Breast epithelium (tissue), 4 donors: Measurements from ENCODE around the gene PRXL2B. TPM values are rescaled to one million over a fixed set of nuclear protein-coding genes. Genes with fewer than 3 reads are reported as not detected.

ENCODE experiments used
- DNase-seq, 2 donors: peaks; one replicate each; pipeline ENCODE4 v3.0.0-alpha.2; 2019; ENCODE audit warnings: low spot score in 2 of 2
- H3K27ac ChIP-seq, 2 donors: fragments of 200-600 bp; sonication (generic) in 1 of 2; one replicate each; pipeline ENCODE4 v1.5.1; 2016 to 2019; ENCODE audit warnings: mild to moderate bottlenecking in 1 of 2
- H3K27me3 ChIP-seq, 2 donors: fragments of 200-600 bp; sonication (generic) in 1 of 2; one replicate each; pipeline versions ENCODE4 v1.5.1 to v1.6.0; 2017 to 2019; ENCODE audit warnings: control low read depth in 1 of 2, mild to moderate bottlenecking in 1 of 2
- H3K36me3 ChIP-seq: fragments of 200-600 bp; one replicate; pipeline ENCODE4 v1.5.1; 2019
- H3K4me1 ChIP-seq, 2 donors: fragments of 200-600 bp; sonication (generic); one replicate each; pipeline ENCODE4 v1.5.1; 2016 to 2019; ENCODE audit warnings: control low read depth in 1 of 2
- H3K4me3 ChIP-seq, 3 donors: fragments of 200-600 bp; sonication (generic); 1 replicate in 2 of 3; 2 replicates in 1 of 3; pipeline ENCODE4 v1.5.1; 2016 to 2019; ENCODE audit warnings: mild to moderate bottlenecking in 3 of 3, moderate library complexity in 2 of 3
- H3K9me3 ChIP-seq, 2 donors: fragments of 200-600 bp; sonication (generic) in 1 of 2; one replicate each; pipeline ENCODE4 v1.5.1; 2016 to 2019; ENCODE audit warnings: control low read depth in 1 of 2
- POLR2A ChIP-seq: fragments of 450-650 bp; IDR thresholded peaks from one replicate; pipeline ENCODE4 v1.6.1; 2016; ENCODE audit warnings: antibody characterized with exemption, mild to moderate bottlenecking, moderate library complexity
- POLR2AphosphoS5 ChIP-seq, 3 donors: sonication (generic); formaldehyde crosslinking; IDR thresholded peaks; one replicate each; pipeline ENCODE4 v1.6.1; 2017; ENCODE audit warnings: antibody characterized with exemption in 3 of 3
- intact Hi-C: fragments of 100-400 bp; cut with DNase I; formaldehyde crosslinking; loops from one replicate; pipeline ENCODE4 v1.15.1; 2023; ENCODE audit warnings: low total_unique reads
- total RNA-seq, 3 donors: library from RNA; depleted of rRNA; stranded (reverse); fragments of >200 nt; gene quantifications; one replicate each; pipeline ENCODE4 v1.1.0, GENCODE V29; 2016
- TF ChIP-seq, protein P1 (sequence below), 3 donors: fragments of 450-650 bp; IDR thresholded peaks; one replicate each; pipeline ENCODE4 v1.5.1; 2016 to 2017; ENCODE audit warnings: antibody characterized with exemption in 3 of 3, mild to moderate bottlenecking in 3 of 3, moderate library complexity in 3 of 3

The PRXL2B gene
- total RNA-seq, 3 donors from 2014 or later = 4.8 to 15.8 (median 14.4) TPM

- peak in 1 of 2 donors; percentile 47 for DNase-seq
- no peaks in the 10 kb centered on the region for H3K9me3 ChIP-seq
These were observed 18.4 kb downstream of the PRXL2B start for GRCh38 chr1:2604844-2605508.

GRCh38 chr1:2605509-2606395, 19.2 kb downstream of the PRXL2B start:
- no peak overlapping the region for H3K27ac ChIP-seq
- TF ChIP-seq POLR2A = no peak
- TF ChIP-seq, protein P1, sequence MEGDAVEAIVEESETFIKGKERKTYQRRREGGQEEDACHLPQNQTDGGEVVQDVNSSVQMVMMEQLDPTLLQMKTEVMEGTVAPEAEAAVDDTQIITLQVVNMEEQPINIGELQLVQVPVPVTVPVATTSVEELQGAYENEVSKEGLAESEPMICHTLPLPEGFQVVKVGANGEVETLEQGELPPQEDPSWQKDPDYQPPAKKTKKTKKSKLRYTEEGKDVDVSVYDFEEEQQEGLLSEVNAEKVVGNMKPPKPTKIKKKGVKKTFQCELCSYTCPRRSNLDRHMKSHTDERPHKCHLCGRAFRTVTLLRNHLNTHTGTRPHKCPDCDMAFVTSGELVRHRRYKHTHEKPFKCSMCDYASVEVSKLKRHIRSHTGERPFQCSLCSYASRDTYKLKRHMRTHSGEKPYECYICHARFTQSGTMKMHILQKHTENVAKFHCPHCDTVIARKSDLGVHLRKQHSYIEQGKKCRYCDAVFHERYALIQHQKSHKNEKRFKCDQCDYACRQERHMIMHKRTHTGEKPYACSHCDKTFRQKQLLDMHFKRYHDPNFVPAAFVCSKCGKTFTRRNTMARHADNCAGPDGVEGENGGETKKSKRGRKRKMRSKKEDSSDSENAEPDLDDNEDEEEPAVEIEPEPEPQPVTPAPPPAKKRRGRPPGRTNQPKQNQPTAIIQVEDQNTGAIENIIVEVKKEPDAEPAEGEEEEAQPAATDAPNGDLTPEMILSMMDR (IDR thresholded peaks at IDR 0.05) = no peak
- no peak for TF ChIP-seq POLR2AphosphoS5 (IDR thresholded peaks at IDR 0.05)
- H3K4me1 ChIP-seq = no peaks in the 10 kb centered on the region
- peaks cover 0 to 22% of the 10 kb centered on the region in 2 donors for H3K27me3 ChIP-seq
- DNase-seq = no peak
- no peaks in the 10 kb centered on the region for H3K36me3 ChIP-seq
- no peak overlapping the region for H3K4me3 ChIP-seq
- intact Hi-C loops = loop anchor here (10.0 kb wide), 1 partner anchor 551 kb away; the partner anchor contains the start of gene PRKCZ
- no peaks in the 10 kb centered on the region for H3K9me3 ChIP-seq

More at GRCh38 chr1:2604844-2605508, 18.4 kb downstream of the PRXL2B start:
- intact Hi-C loops = loop anchor here (5.0 to 10.0 kb wide), 2 partner anchors 202 to 550 kb away; partner anchors contain the start of gene PRKCZ
- TF ChIP-seq POLR2A (no peak), POLR2AphosphoS5 (IDR thresholded peaks at IDR 0.05) (no peak)
- TF ChIP-seq, protein P1 (IDR thresholded peaks at IDR 0.05) = no peak
- no peaks in the 10 kb centered on the region for H3K36me3 ChIP-seq
- no peak overlapping the region for H3K27ac ChIP-seq
- peaks cover 0 to 22% of the 10 kb centered on the region in 2 donors for H3K27me3 ChIP-seq
- no peaks in the 10 kb centered on the region for H3K4me1 ChIP-seq
- H3K4me3 ChIP-seq = no peak overlapping the region

DNA sequence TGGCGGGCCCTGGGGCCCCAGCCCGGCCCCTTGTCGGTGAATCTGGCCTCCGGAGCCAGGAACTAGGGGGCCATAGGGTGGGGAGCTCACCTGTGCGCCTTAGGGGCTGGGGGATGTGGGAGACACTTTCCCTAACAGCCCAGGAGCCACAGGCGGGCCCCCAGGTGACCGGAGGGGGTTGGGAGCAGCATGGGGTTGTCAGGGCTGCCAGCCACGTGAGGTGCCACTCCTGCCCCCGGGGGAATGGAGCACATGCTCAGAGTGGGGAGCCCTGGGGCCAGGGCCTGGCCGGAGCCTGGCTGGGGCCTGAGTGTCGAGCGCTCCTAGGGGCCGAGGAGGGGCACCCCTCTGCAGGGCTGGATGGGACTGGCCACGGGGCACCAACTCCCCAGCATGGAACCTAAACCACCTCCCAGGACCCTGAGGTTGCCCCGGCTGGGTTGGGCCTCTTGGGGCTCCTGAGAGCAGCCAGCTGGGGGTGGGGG, 19.9 kb downstream of the PRXL2B start:
- Histone ChIP-seq H3K9me3 (no peaks in the 10 kb centered on the region), H3K36me3 (no peaks in the 10 kb centered on the region), H3K27me3 (peaks cover under 1 to 27% of the 10 kb centered on the region in 2 donors), H3K4me3 (no peak overlapping the region), H3K27ac (no peak overlapping the region), H3K4me1 (no peaks in the 10 kb centered on the region)
- no peak for DNase-seq
- no peak for TF ChIP-seq POLR2AphosphoS5 (IDR thresholded peaks at IDR 0.05)
- intact Hi-C loops = loop anchor here (10.0 kb wide), 1 partner anchor 552 kb away; the partner anchor contains the start of gene PRKCZ

GRCh38 chr1:2606881-2607621, 20.5 kb downstream of the PRXL2B start:
- intact Hi-C loops = loop anchor here (10.0 kb wide), 1 partner anchor 552 kb away; the partner anchor contains the start of gene PRKCZ
- peaks cover 4 to 28% of the 10 kb centered on the region in 2 donors for H3K27me3 ChIP-seq
- peak in 1 of 2 donors; percentile 48 for DNase-seq
- no peak for TF ChIP-seq POLR2AphosphoS5 (IDR thresholded peaks at IDR 0.05)
- TF ChIP-seq, protein P1 (IDR thresholded peaks at IDR 0.05) = no peak
- no peak for TF ChIP-seq POLR2A
- peaks cover 0 to 2% of the 10 kb centered on the region in 2 donors for H3K9me3 ChIP-seq
- no peak overlapping the region for H3K4me3 ChIP-seq
- H3K27ac ChIP-seq = no peak overlapping the region
- H3K36me3 ChIP-seq = no peaks in the 10 kb centered on the region
- no peaks in the 10 kb centered on the region for H3K4me1 ChIP-seq

DNA sequence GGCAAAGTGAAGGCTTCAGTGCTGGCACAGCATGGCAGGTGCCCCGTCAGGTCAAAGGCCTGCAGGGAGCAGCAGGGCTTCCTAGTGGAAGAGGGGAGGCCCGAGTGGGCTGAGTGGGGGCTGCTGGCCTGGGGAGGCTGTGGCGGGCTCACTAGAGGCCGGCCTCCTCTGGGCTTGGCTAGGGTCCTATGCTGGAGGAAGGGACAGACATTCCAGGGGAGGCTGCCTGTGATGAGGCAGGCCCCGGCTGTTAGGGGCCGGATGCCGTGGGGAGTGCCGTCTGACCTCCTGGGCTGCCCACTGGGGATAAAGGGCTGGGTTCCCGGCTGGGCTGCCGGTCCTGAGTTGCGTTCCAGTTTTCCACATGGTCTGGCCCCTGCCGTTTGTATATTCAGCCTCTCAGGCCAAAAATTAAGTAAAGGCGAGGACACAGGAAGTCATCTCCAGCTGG, 21.1 kb downstream of the PRXL2B start:
- TF ChIP-seq, protein P1 (IDR thresholded peaks at IDR 0.05) = no peak
- TF ChIP-seq POLR2A (no peak), POLR2AphosphoS5 (IDR thresholded peaks at IDR 0.05) (no peak)
- Histone ChIP-seq H3K9me3 (peaks cover 0 to 5% of the 10 kb centered on the region in 2 donors), H3K4me3 (no peak overlapping the region), H3K27me3 (peaks cover 4 to 28% of the 10 kb centered on the region in 2 donors), H3K27ac (no peak overlapping the region), H3K36me3 (no peaks in the 10 kb centered on the region), H3K4me1 (no peaks in the 10 kb centered on the region)
- peak in 1 of 2 donors; percentile 47 for DNase-seq
- intact Hi-C loops = loop anchor here (10.0 kb wide), 1 partner anchor 553 kb away; the partner anchor contains the start of gene PRKCZ
